ENCODE results near the gene ATP6V1G1.

The ATP6V1G1 gene

DNA sequence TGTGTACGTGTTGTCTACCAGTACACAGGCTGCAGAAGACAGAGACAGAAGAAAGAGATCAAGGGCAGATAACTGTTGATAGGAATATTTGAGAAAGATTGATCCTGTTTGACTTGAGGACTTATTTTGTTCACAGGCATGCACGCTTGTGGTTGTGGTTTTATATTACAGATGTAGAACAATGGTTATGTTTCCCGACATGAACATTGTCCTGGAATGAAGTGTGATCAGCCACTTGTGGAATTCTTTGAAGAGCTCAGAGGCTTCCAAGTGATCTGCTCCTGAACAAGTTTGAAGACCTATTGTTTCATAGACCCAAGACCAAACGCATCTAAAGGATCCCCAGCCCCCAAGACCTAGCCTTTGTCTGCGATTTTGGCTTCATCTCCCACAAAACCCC is 56.3 kb downstream of the ATP6V1G1 start:
- Histone ChIP-seq H3K27me3 (ENCODE audit: low read length) (no peaks in the 10 kb centered on the region), H3K79me2 (ENCODE audit: insufficient read depth, low read length) (no peaks in the 10 kb centered on the region), H3K9ac (ENCODE audit: low read length) (no peak overlapping the region), H3K36me3 (ENCODE audit: low read length) (peaks cover 9% of the 10 kb centered on the region; the same call in 1 of the 2 replicates), H3K27ac (ENCODE audit: low read depth, low read length) (no peak overlapping the region), H3K4me3 (ENCODE audit: insufficient read depth, low read length, poor library complexity, severe bottlenecking) (no peak overlapping the region), H4K20me1 (ENCODE audit: low read depth, low read length) (no peaks in the 10 kb centered on the region), H2AFZ (ENCODE audit: low read depth, low read length, severe bottlenecking) (no peak overlapping the region), H3K4me2 (ENCODE audit: low read depth, low read length, poor library complexity, severe bottlenecking) (no peak overlapping the region), H3F3A (ENCODE audit: insufficient read depth) (no peaks in the 10 kb centered on the region), H3K9me2 (replicated peaks; ENCODE audit: insufficient read depth, low read length) (no peaks in the 10 kb centered on the region), H3K9me3 (ENCODE audit: insufficient read depth, low read length) (no peaks in the 10 kb centered on the region)
- TF ChIP-seq EZH2phosphoT487 (conservative IDR thresholded peaks at IDR 0.05; ENCODE audit: low read length) = no peak
- TF ChIP-seq, protein P1, sequence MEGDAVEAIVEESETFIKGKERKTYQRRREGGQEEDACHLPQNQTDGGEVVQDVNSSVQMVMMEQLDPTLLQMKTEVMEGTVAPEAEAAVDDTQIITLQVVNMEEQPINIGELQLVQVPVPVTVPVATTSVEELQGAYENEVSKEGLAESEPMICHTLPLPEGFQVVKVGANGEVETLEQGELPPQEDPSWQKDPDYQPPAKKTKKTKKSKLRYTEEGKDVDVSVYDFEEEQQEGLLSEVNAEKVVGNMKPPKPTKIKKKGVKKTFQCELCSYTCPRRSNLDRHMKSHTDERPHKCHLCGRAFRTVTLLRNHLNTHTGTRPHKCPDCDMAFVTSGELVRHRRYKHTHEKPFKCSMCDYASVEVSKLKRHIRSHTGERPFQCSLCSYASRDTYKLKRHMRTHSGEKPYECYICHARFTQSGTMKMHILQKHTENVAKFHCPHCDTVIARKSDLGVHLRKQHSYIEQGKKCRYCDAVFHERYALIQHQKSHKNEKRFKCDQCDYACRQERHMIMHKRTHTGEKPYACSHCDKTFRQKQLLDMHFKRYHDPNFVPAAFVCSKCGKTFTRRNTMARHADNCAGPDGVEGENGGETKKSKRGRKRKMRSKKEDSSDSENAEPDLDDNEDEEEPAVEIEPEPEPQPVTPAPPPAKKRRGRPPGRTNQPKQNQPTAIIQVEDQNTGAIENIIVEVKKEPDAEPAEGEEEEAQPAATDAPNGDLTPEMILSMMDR (IDR thresholded peaks at IDR 0.05; ENCODE audit: insufficient read depth, low read length, poor library complexity, severe bottlenecking) = no peak
